GM21576 (cell line): ENCODE data around the gene NDRG2.

Experiments used
- ATAC-seq: cut with Tn5 transposase; IDR thresholded peaks from one replicate; pipeline ENCODE4 v1.9.1; 2021; ENCODE audit warnings: mild to moderate bottlenecking, moderate library complexity; ENCODE audit not compliant: unreplicated experiment

NDRG2 gene

GRCh38 chr14:20978687-20979086 lies 46.2 kb downstream of the NDRG2 start:
- no peak for ATAC-seq

- no peak for ATAC-seq
These were observed 48.6 kb downstream of the NDRG2 start for GRCh38 chr14:20976291-20976690.

DNA sequence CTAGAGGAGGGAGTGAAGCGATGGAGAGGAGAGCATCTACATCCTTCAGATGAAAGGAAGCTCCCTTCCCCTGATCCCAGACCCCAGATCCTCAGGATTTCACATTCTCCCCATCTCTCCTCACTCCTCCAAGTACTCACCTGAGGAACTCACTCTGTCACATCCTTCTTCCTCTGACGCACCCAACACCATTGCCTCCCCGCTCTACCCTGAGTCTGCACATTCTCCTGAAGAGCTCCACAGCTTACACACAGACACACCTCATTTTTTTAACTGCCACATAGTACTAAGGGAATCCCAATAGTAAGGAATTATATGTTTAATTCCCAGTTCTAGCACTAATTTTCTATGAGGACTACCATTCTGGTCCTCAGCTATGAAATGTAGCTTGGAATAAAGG lies 51.4 kb downstream of the NDRG2 start:
- no peak for ATAC-seq

GRCh38 chr14:20971705-20972021 lies 53.2 kb downstream of the NDRG2 start:
- peak; percentile 19 for ATAC-seq

GRCh38 chr14:20970983-20971704 lies 53.7 kb downstream of the NDRG2 start:
- peak; percentile 91 for ATAC-seq

GRCh38 chr14:20970647-20970982 lies 54.2 kb downstream of the NDRG2 start:
- ATAC-seq, result no peak

GRCh38 chr14:20969336-20969735 lies 55.5 kb downstream of the NDRG2 start:
- no peak for ATAC-seq
